ENCODE measurements around the gene CASP6.

Gene CASP6

GRCh38 chr4:109648266-109648996 is 54.8 kb downstream of the CASP6 start:
- DNase-seq (ENCODE audit: extremely low read depth, low read depth) = no peak
- no peak for TF ChIP-seq CTCF (IDR thresholded peaks at IDR 0.05; ENCODE audit: low read depth, low read length)

- TF ChIP-seq CTCF (IDR thresholded peaks at IDR 0.05; ENCODE audit: low read depth, low read length) = no peak
- no peak for DNase-seq (ENCODE audit: extremely low read depth, low read depth)
Observed at GRCh38 chr4:109645874-109646710, 57.2 kb downstream of the CASP6 start.

- TF ChIP-seq CTCF (IDR thresholded peaks at IDR 0.05; ENCODE audit: low read depth, low read length) = no peak
- no peak for DNase-seq (ENCODE audit: extremely low read depth, low read depth)
Observed at GRCh38 chr4:109640644-109641043, 62.6 kb downstream of the CASP6 start.
